ENCODE data around the gene CADM4. TPM values are rescaled to one million over a fixed set of nuclear protein-coding genes. Genes with fewer than 3 reads are reported as not detected.

Gene CADM4
- total and polyA plus RNA-seq, 2 of the 8 experiments (the other 6 are each of a cell fraction or from before 2014, with no cell fraction given) = 13.5 to 25.0 TPM

DNA sequence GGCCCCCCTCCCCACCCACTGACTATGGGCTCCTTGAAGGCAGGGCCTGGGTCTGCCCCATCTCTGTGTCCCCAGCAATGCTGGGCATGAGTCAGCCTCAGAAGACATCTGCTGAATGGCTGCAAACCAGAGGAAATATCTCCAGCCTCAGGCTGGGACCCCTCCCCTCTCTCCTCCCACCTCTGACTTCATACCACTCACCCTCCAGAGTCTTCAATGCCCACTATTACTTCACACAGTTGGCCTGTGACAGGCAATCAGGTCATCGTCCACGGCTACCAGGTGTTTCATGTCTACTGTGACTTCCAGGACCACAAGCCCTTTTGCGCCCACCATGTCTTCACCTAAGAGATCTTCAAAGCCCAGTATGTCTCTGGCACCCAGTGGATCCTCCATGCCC, 27.9 kb downstream of the CADM4 start, which contains the start of gene SRRM5:
TSS of gene SRRM5 (plus strand) at position 301 of the 400 bp plus-strand sequence. CDS start at position 335, 34 bp downstream.
- POLR2A ChIA-PET (ENCODE audit: partially characterized antibody) = no interaction called here
- no peak within 1 kb of the TSS for H3K27ac ChIP-seq (ENCODE audit: low read depth, low read length)
- no peak within 1 kb of the TSS for H4K5ac ChIP-seq (ENCODE audit: insufficient read length, low read depth, low read length)

More for the DNA sequence above, 27.9 kb downstream of the CADM4 start, which contains the start of gene SRRM5:
- FAIRE-seq (no peak), DNase-seq (ENCODE audit: low read depth in 1 of 2, low spot score in 2 of 2) (no peak)
- no peak within 1 kb of the TSS for H3K4me2 ChIP-seq (ENCODE audit: insufficient read depth in 1 of 2, low read depth in 2 of 2, low read length in 2 of 2)
- H4K91ac ChIP-seq (replicated peaks; ENCODE audit: insufficient read length, low read length) = no peak within 1 kb of the TSS
- no peak within 1 kb of the TSS for H3K18ac ChIP-seq (ENCODE audit: extremely low read depth, low read length)
- no peak within 1 kb of the TSS for H3K56ac ChIP-seq (replicated peaks; ENCODE audit: insufficient read length, low read depth, low read length)
- H2BK120ac ChIP-seq (replicated peaks; ENCODE audit: low read depth, low read length) = no peak within 1 kb of the TSS
- no peak within 1 kb of the TSS for H3K14ac ChIP-seq (ENCODE audit: insufficient read length)
- no peak within 1 kb of the TSS for H2AFZ ChIP-seq (ENCODE audit: low read length)
- peaks cover 0 to 8% of the 10 kb centered on the region in 2 experiments for H4K20me1 ChIP-seq (replicated peaks in 1 of 2; ENCODE audit: control insufficient read depth in 1 of 2, insufficient read depth in 2 of 2, low read length in 2 of 2)
- no peak within 1 kb of the TSS for H2BK12ac ChIP-seq (ENCODE audit: low read depth, low read length)
- WGBS, 2 experiments (ENCODE audit: extremely low coverage in 1 of 2, insufficient coverage in 1 of 2, insufficient read length in 1 of 2, insufficient replicate concordance in 2 of 2, low coverage in 1 of 2, low lambda C conversion rate in 2 of 2, missing lambda C conversion rate in 1 of 2) = 84% methylated on average over 3 of the region's 3 CpGs; no CpG with 5 or more reads in 1 of the 2 experiments
- H3K9ac ChIP-seq (replicated peaks in 1 of 4; ENCODE audit: extremely low read depth in 1 of 4, low read depth in 3 of 4, low read length in 3 of 4) = no peak within 1 kb of the TSS
- no peak within 1 kb of the TSS for H3K4ac ChIP-seq (replicated peaks; ENCODE audit: insufficient read length, low read depth, low read length)
- no peak within 1 kb of the TSS for H2BK15ac ChIP-seq (ENCODE audit: low read length)
- no peak within 1 kb of the TSS for H2BK20ac ChIP-seq (ENCODE audit: low read length)
- H3K27me3 ChIP-seq (replicated peaks in 1 of 4; ENCODE audit: control insufficient read depth in 3 of 4, extremely low read depth in 1 of 4, insufficient read depth in 3 of 4, low read length in 3 of 4) = no peaks in the 10 kb centered on the region
- peaks cover 0 to 4% (median 1%) of the 10 kb centered on the region in 4 experiments; a peak in 2 of 8 replicates for H3K36me3 ChIP-seq (ENCODE audit: control insufficient read depth in 2 of 4, insufficient read depth in 4 of 4, low read length in 3 of 4)
- no peak within 1 kb of the TSS for H3K23ac ChIP-seq (ENCODE audit: insufficient read length)
- CTCF ChIA-PET (ENCODE audit: partially characterized antibody) = interaction anchor here (1.3 to 1.8 kb wide), 2 partner anchors 14 kb away, joined by 4 to 9 read pairs; no protein-coding TSS in a partner anchor
- H2AK5ac ChIP-seq (ENCODE audit: low read depth, low read length) = no peak within 1 kb of the TSS
- no peak within 1 kb of the TSS for H3K4me3 ChIP-seq (ENCODE audit: extremely low read depth in 1 of 4, insufficient read depth in 2 of 4, low read depth in 3 of 4, low read length in 4 of 4)
- H3K79me2 ChIP-seq (ENCODE audit: control insufficient read depth in 1 of 2, insufficient read depth in 2 of 2, low read length in 2 of 2) = peaks cover 0 to 9% of the 10 kb centered on the region in 2 experiments; a peak in 2 of 4 replicates
- H3K23me2 ChIP-seq (ENCODE audit: low read depth, low read length) = no peaks in the 10 kb centered on the region; the same call in 1 of the 2 replicates
- H3K79me1 ChIP-seq (ENCODE audit: low read depth, low read length) = peaks cover 7% of the 10 kb centered on the region; the same call in 1 of the 2 replicates
- no peak within 1 kb of the TSS for H2BK5ac ChIP-seq (ENCODE audit: low read depth, low read length)
- H4K8ac ChIP-seq (ENCODE audit: extremely low read depth, insufficient read depth, low read length) = no peak within 1 kb of the TSS; the same call in 1 of the 2 replicates
- no peaks in the 10 kb centered on the region for H3K4me1 ChIP-seq (replicated peaks in 1 of 4; ENCODE audit: control insufficient read depth in 3 of 4, insufficient read depth in 4 of 4, low read length in 3 of 4)
- TF ChIP-seq, protein P1, sequence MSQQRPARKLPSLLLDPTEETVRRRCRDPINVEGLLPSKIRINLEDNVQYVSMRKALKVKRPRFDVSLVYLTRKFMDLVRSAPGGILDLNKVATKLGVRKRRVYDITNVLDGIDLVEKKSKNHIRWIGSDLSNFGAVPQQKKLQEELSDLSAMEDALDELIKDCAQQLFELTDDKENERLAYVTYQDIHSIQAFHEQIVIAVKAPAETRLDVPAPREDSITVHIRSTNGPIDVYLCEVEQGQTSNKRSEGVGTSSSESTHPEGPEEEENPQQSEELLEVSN (IDR thresholded peaks at IDR 0.05) = no peak
- TF ChIP-seq KDM1A (IDR thresholded peaks at IDR 0.05; ENCODE audit: borderline replicate concordance, low read length) (no peak), HDAC6 (IDR thresholded peaks at IDR 0.05; ENCODE audit: low read depth, low read length) (no peak), CTCF (IDR thresholded peaks at IDR 0.05; ENCODE audit: control extremely low read depth in 1 of 3, insufficient read depth in 1 of 3, low read depth in 1 of 3, low read length in 3 of 3) (no peak), CTBP2 (IDR thresholded peaks at IDR 0.05; ENCODE audit: borderline replicate concordance, insufficient read depth, insufficient read length, low read length) (no peak), PHF8 (conservative IDR thresholded peaks at IDR 0.05; ENCODE audit: low read depth, low read length) (no peak), BRCA1 (IDR thresholded peaks at IDR 0.05; ENCODE audit: low read depth, low read length) (no peak), MAFK (IDR thresholded peaks at IDR 0.05; ENCODE audit: low read depth, low read length) (no peak), POLR2A (IDR thresholded peaks at IDR 0.05; ENCODE audit: control extremely low read depth in 1 of 2, low read depth in 2 of 2, low read length in 2 of 2) (no peak), SRF (IDR thresholded peaks at IDR 0.05; ENCODE audit: low read depth, low read length) (no peak)
- no peaks in the 10 kb centered on the region; a peak in 1 of 4 replicates for H3K9me3 ChIP-seq (ENCODE audit: insufficient read depth in 2 of 2, low read depth in 1 of 2, low read length in 1 of 2)
